Epidermal melanocyte (primary cell): ENCODE measurements around the gene KCNIP4.
"Not testable (repeated sequence)": the region's sequence is repeated elsewhere in the genome, so short reads cannot be mapped to it uniquely, and the experiment has no call there.

ENCODE experiments used
- DNase-seq: peaks from one replicate; pipeline ENCODE4 v3.0.0; 2011; ENCODE audit warnings: low spot score; ENCODE audit not compliant: insufficient read length

Gene KCNIP4

DNA sequence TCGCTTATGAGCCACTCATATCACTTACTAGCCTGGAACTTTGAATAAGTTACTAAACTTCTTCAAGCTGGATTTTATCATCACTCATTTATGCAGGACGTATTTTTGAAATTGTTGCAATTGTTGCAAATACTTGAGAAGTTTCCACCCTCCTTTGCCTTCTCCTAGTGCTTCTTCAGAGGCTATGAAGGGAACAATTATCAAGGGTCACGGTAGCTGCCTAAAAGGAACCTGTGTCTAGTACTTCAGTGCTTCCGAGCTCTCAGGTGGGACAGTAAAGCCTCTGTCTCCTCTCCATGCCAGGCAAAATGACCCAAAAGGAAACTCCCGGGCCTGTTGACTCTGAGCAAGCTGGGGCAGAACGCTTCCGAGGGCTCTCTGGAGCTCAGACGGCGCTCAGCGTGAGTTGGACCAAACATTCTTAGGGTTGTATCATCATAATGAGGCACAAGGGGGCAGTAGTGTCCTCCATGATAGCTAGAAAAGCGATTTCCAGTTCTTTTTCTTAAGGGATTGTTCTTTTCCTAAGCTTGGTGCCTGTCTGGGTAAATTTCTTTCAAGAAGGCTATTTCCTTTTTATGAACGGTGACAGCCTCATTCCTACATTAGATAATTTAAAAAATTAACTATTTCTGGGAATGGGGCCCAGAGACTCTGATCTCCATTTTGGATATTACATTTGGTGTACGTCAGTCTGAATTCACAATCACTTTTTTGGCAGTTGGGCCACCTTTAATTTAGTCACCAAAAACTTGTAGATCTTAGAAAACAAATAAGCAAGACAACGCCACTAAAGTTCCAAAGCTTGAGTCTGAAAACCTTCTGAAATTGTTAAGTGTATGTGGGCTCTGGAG lies 1175.2 kb downstream of the KCNIP4 start:
- no peak for DNase-seq

DNA sequence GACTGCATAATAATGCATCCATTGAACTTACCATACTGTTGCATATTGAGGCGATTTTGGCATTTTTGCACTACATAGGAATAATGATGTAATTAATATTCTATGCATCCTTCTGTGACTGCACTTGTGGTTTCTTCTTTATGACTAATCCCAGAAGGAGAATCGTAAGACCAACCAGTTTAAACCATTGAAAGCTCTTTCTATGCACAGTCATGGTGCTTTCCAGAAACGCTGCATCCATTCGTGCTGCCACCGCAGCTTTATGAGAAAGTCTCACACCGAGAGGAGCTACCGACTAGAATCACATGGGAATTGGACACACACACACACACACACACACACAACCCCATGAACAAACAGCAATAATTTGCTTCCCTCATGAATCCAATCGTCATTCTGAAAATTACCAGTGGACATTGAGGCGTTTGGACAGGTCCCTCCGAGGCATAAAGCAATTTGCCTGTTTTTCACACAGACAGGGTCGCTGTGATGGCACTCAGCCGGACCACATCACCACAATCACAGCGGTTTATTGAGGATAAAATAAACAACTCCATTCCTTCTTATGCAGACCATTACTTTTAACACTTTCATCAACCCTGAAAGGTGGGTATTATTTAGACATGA lies 1184.1 kb downstream of the KCNIP4 start:
- DNase-seq, result no peak

DNA sequence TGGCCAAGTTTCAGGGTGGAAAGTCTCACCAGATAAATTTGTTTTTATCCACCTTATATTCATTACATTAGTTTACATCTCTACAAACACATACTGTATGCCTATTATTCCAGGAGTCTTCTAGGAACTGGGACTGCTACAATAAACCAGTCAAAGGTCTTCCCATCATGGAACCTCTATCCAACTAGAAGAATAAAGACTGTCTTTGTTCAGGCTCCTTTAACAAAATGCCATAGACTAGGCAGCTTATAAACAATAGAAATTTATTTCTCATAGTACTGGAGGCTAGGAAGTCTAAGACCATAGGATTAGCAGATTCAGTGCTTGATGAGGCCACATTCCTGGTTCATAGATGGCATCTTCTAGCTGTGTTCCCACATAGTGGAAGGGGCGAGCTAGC lies 1186.7 kb downstream of the KCNIP4 start:
- no peak for DNase-seq

DNA sequence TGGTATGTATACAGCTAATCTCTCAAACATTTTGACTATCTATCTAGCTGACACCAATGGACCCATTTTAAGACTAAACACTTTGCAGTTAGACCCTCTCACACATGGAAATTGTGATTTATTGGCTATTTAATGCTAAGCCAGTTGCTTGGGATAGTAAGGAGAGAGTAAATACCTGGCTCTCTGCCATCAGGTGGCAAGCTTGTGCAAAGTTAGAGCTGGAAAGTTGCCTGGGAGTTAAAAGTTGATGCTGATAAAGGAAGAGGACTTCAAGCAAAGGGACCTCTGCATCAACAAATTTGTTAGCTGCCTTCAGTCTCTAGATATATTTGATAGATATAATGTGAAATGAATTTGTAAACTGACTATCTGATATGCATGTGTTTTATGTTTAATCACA lies 1187.2 kb downstream of the KCNIP4 start:
- no peak for DNase-seq

DNA sequence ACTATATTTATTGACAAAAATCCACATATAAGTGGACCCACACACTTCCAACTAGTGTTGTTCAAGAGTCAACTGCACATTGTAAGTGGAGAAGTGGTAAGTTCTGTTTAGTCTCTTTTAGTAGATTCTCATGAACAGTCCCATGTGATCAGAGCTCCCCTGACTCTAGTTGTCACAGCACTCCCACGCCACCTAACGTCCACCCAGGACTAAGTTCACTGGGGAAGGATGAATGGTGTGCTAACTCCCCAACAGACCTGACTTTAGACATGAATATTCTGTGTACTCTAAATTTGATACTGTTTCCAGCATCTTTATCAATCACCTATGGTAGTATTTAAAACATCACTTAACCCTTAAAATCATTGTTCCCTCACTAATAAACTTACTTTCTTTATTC lies 1188.5 kb downstream of the KCNIP4 start:
- DNase-seq, result no peak

DNA sequence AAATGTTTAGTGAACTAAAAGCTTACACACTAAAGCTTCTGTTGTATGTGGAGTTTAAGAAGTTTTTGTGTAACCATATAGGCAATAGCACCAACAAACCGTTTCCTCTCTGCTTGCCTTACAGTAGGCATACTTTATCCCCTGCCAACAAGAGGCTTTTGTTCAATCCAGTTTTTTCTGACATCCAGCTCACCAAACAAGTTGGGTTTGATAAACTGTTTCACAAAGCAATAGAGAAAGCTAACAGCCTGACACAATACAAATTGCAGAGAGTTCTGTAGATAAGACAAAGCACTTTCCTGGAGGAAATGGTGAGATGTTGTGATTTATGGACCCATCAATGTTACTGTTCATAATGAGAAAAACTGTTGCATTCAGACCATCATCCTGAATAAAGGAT lies 1194.5 kb downstream of the KCNIP4 start:
- DNase-seq, result no peak

DNA sequence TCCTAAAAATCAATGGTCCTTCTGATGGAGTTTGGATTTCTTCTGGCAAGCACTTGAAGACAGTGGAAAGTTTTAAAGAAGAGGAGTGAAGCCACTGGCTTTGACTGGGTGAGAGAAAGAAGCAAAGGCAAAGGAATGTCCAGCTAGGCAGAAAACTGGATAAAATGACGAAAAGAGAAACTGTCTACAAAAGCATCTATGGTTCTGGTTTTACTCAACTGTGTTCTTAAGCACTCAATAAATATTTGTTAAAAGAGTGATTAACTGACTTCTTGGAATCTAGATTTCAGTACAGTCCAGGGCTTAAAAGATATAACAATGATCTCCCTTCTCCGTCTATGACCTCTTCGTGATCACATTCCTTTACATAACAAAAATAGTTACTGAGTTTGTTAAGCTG lies 1195.9 kb downstream of the KCNIP4 start:
- no peak for DNase-seq

DNA sequence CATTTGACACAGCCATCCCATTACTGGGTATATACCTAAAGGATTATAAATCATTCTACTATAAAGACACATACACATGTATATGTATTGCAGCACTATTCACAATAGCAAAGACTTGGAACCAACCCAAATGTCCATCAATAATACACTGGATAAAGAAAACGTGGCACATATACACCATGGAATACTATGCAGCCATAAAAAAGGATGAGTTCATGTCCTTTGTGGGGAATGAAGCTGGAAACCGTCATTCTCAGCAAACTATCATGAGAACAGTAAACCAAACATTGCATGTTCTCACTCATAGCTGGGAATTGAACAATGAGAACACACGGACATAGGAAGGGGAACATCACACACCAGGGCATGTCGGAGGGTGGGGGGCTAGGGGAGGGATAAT lies 1202.6 kb downstream of the KCNIP4 start:
- DNase-seq, result not testable (repeated sequence)

DNA sequence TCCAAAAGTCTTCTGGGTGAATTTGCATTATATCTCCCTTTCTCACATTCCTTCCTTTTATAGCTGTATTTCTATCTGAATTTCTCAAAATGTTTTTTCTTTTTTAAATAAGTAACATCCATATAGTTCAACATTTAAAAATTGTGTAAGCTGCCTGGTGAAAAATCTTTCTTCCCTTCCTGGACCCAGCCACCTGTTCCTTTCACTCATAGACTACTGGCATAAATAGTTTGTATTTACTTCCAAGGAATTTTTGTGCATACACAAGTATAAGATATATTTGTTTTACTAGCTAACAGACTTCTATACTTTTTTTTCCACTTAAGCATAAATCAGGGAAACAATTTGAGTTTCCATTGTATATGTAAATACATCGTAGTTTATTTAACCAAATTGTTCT lies 1212.6 kb downstream of the KCNIP4 start:
- DNase-seq, result no peak

DNA sequence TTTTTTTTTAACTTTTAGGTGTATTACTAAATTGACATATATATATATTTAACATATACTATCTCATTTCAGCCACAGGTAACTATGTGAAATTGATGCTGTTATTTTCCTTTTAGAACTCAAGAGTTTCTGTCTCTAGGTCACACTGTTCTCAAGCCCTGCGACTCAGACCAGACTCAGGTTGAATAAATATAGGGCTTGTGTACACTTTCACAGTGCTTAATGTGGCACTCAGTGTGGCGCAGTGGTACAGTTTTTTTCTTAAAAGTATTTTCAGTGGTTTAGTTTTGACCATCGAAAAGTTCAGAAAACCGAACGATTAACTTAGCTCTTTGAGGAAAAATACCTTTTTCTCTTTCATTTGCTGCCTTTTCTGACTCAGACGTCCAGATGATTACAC lies 1223.7 kb downstream of the KCNIP4 start:
- no peak for DNase-seq

DNA sequence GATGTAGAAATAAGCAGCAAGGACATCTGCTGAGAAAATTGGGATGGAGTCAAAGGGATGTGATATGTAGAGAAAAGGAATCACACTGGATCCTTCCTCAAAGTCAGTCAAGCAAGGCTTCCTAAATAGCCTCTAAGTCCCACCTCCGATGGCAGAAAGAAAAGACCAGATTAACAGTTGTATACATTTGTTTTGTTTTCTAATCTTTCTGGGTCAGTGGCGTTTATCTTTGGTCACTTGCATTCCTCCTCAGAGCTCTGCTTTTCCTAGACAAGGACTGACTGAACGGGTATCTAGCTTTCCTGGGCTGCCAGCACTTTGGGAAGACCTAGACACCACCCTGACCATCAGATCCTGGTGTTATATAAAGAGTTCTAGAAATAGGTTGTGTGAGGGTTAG lies 1225.1 kb downstream of the KCNIP4 start:
- DNase-seq, result no peak

DNA sequence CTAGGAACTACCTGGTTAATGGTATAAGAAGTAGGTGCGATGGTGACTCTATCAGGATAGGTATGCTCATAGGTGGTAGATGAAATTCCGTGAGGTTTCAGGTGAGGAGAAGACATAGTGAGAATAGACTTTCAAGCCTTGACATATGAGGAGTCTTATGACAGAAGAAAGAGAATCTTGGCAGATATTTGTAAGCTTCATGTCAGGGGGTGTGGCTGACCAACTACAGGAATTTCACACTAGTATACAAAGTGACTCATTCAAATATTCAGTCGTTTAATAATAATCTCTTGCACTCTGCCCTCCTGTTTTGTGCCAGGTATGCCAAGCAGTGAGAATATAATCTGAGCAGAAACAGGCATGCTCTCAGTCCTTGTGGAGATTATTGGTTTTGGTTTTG lies 1225.6 kb downstream of the KCNIP4 start:
- no peak for DNase-seq

DNA sequence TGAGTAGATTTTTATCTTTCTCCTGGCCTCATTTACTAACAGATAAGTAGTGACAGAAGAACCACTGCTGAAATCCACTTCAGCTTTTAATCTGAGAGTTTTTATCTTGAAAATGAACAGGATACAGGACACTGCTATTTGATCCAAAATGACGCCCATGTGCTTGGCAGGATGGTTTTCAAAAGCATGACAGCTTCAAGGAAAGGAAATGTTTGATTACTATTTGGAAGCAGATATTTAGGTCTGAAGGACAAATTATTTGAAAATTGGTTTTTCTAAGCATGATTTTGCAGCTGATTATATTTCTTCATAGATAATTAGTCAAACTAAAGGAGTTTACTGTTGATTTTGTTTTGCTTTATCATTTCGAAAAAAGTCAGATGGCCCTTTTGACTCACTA lies 1237.2 kb downstream of the KCNIP4 start:
- DNase-seq, result no peak

DNA sequence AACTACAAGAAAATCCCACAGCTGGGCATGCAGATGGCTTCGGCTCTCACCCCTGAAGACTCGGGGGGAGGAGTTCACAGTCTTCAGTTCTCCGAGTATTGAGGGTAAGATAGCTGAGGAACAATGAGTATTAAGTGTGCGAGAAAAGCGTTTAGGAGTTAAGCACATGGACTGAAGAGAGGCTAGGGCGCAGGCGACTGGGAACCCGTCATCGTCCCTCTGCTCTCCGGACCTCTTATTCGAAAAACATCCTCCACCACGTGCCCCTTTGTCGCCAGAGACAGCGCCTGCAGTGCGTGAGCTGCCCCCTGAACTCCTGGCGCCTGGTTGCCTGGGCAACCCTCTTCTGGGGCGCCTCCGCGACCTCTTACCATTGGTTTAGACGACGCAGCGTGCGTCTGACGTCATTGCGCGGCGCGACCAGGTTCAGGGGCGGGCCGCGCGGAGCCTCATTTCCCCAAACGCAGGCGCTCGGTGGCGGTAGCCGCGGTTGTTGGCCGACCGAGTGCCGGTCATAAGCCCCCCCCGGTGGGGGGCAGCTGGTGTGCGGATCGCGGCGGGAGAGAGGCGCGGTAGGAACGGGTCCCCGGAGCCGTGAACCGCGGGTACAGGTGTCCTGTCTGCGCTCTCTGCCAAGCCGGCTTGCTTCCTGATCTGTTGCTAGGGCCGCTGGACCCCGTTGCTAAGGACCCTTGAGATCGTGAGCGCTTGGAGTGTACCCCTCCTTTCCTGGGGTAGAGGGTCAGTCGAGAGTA lies 1248.4 kb downstream of the KCNIP4 start, which contains the start of gene PACRGL:
Gene PACRGL (plus strand): TSS at position 452 of the 755 bp plus-strand sequence. CDS start 4,024 bp downstream, outside the sequence.
- peak; percentile 59 for DNase-seq

DNA sequence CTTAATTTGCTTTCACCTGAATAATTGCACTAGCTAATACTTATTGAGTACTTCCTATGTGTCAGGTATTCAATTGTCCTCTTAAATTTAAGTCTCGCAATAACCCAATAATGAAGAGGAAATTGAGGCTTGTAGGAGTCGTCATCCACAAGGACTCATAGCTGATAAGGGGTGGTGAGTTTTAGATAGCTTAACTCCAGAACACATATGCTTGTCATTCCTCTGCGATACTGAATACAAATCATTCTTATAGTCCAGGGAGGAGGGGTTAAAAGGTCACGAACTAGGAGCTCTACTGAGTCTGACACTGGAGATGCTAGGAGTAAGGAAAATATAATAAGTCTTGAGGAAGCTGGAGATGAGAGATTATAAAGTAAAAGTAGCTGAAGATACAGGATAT lies 1249.8 kb downstream of the KCNIP4 start:
- no peak for DNase-seq

DNA sequence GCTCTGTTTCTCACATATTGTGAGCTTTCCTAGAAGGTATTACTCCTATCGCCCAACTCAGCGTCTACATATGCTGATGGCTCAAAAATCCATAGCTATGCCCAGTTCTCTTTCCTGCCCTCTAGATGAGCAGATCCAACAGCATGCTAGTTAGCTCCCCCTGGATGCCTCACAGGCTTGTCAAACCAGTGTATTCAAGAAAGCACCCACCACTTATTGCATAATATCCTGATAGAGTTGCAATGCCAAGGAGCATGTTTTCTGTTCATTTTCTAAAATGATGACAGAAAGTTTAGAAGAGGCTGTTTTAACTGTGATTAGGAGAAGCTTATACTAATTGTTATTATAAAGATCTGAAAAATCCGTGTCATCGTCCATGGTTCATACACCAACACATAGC lies 1250.2 kb downstream of the KCNIP4 start:
- DNase-seq, result no peak

DNA sequence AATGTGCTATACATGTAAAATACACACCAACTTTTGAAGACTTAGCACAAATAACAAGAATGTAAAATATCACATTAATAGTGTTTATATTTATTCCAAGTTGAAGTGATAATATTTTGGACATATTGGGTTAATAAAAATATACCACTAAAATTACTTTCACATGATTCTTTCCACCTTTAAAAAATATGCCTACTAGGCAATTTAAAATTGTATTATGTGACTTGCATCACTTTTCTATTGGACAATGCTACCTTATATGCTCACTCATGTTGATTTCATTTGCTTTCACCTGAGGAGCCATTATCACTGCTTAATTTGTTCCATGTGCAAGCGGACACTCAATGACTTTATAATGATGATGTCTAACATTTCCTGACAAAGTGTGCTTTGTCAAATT lies 1251.8 kb downstream of the KCNIP4 start:
- DNase-seq, result no peak

DNA sequence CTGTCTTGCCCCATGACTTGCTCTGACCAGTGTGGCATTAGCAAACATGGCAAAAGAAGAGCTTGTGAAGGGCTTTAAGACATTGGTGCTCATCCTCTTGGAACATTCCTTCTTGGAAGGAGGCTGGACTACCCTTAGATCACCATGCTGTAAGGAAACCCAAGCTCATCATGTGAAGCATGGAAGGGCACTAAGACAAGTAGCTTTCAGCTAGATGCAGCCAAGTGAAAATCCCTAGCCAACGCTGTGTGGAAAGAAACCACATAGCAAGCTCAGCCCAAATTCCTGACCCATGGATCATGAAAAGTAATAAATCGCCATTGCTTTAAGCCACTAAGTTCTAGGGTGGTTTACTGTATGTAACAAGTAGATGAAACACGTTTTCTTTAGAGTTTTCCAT lies 1260.7 kb downstream of the KCNIP4 start:
- no peak for DNase-seq

DNA sequence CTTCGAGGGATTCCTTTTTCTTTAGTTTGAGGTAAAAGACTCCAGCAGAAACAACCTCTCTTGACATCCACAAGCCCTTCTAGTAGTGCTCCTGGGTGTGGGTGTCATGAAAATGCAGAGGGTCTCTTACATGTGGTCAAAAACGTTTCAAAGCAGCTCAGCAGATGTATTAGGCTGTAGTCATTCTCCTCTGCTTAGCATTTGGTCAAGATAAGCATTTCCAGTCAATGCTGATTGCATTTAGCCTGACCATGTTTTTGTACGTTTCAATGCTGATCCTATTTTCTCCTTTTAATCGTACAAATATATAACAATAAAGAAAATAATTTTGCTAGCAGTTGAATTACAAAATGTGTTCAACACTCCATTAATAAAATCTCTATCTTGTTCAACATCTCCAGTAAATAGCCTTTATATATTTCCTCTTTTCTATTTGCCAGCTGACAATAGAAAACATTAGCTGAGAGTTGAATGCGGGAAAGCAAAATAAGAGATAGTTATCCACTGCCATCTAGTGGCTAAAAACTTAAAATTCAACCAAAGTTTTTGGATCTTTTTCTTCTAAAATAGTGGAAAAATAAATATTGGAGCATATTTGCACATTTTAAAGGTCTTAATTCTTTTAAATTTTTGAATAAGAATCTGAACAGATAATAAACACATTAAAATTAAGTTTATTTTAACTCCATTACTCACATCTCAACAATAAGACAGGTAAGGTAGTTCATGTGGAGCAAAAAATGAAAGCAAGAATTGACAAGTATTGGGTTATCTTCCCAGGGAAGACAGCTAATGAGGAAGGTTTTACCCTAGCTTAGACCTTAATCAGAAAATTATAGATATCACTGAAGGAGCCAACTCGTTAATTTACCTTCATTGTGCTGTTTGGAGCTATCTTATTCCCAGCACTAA lies 1263.5 kb downstream of the KCNIP4 start:
- no peak for DNase-seq

DNA sequence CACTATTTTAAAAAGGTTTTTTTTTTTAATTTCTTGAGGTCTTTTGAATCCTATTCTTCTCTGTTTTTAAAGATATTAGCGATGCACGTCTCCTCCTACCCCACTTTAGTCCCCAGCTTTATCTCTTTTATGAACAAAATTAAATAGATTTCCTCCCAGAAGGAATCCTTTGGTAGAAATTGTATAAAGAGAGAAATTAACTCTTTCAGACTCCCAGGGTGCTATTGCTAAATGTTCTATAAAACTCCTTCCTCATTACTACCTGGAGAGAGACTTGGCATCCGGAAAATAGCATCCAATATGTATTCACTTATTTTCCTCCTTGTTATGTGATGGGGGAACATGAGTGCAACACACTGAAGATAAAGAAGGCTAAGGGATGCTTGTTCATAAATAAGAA lies 1264.8 kb downstream of the KCNIP4 start:
- no peak for DNase-seq

DNA sequence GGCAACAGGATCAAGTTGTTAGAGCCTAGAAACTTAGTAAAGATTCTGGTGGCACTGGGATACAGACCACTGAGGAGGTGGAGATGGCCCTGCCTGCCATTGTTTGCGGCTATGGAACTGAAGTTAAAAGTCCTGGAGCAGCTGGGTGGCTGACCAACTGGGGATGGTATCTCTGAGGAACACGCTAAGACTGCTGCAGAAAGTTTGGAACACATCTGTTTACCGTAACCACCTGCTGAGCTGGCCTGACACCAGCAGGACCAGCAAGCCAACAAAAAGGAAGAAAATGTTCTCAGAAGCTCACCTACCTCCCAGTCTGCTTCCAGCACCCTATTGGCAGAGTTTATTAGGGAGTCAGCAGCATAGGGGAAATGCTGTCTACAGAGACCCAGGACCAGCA lies 1265.7 kb downstream of the KCNIP4 start:
- no peak for DNase-seq
